ENCODE measurements around the gene TSHB.

The TSHB gene

DNA sequence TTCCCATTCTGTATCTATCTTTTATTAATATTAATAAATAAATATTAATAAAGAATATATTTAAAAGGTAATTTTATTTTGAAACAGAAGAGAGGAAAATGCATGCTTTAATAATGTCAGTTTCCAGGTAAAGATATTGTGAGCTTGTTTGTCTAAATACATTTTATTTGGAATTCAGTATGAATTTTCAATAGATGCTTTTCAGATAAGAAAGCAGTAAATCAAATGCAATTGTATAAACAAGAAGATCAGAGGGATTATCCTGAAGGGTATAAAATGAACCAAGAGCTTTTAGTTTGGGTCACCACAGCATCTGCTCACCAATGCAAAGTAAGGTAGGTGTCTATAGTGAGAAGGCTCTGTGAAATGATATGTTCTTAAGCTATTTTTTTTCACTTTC lies at the start of gene TSHB:
TSHB (plus strand) TSS at position 301 of the 400 bp plus-strand sequence. CDS start 3,537 bp downstream, outside the sequence.
- TF ChIP-seq, protein P1, sequence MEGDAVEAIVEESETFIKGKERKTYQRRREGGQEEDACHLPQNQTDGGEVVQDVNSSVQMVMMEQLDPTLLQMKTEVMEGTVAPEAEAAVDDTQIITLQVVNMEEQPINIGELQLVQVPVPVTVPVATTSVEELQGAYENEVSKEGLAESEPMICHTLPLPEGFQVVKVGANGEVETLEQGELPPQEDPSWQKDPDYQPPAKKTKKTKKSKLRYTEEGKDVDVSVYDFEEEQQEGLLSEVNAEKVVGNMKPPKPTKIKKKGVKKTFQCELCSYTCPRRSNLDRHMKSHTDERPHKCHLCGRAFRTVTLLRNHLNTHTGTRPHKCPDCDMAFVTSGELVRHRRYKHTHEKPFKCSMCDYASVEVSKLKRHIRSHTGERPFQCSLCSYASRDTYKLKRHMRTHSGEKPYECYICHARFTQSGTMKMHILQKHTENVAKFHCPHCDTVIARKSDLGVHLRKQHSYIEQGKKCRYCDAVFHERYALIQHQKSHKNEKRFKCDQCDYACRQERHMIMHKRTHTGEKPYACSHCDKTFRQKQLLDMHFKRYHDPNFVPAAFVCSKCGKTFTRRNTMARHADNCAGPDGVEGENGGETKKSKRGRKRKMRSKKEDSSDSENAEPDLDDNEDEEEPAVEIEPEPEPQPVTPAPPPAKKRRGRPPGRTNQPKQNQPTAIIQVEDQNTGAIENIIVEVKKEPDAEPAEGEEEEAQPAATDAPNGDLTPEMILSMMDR (IDR thresholded peaks at IDR 0.05; ENCODE audit: control insufficient read depth, insufficient read depth, low read depth, low read length, missing control alignments), result no peak
- H3K4me3 ChIP-seq (ENCODE audit: control insufficient read depth, low read depth, low read length), result no peak within 1 kb of the TSS
- no peak for DNase-seq (ENCODE audit: low read depth)

DNA sequence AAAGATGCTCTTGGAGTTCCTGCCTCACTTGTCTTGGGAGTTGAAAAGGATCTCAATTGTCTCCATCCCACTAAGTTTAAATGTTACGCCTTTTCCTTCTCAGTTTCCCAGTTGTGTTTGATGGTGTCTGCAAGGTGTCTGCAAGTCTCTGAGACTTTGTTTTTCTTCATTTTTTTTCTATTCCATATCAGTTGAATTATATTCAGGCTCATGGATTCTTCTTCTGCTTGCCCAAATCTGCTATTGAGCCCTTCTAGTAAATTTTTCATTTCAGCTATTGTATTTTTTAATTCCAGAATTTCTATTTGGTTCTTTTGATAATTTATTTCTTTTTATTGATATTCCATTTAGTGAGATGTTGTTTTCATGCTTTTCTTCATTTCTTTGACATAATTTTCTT lies 47.4 kb upstream of the TSHB start:
- TF ChIP-seq, protein P1 (IDR thresholded peaks at IDR 0.05; ENCODE audit: control insufficient read depth, insufficient read depth, low read depth, low read length, missing control alignments), result no peak

DNA sequence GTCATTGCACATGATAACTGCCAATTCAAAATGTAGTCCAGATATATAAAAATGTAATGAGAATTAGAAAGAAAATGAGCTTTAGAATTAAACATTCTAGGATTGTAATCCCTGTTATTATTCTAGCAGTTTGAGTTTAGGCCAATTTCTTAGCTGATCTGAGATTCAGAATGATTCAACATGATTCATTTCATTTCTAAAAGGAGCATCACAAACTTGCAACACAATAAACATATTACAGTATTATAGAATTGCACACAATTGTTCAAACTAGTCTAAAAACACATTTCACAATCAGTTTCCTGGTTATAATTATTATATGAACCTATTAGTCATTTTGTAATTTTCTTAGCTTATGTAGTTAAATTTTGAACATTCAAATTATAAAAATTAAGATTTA lies 43.3 kb upstream of the TSHB start:
- TF ChIP-seq, protein P1 (IDR thresholded peaks at IDR 0.05; ENCODE audit: control insufficient read depth, insufficient read depth, low read depth, low read length, missing control alignments), result no peak
- DNase-seq (ENCODE audit: low read depth), result peak; percentile 5
- no peak overlapping the region for H3K4me3 ChIP-seq (ENCODE audit: control insufficient read depth, low read depth, low read length)

More for the DNA sequence above, 47.4 kb upstream of the TSHB start:
- no peak overlapping the region for H3K4me3 ChIP-seq (ENCODE audit: control insufficient read depth, low read depth, low read length)
- no peak for DNase-seq (ENCODE audit: low read depth)

DNA sequence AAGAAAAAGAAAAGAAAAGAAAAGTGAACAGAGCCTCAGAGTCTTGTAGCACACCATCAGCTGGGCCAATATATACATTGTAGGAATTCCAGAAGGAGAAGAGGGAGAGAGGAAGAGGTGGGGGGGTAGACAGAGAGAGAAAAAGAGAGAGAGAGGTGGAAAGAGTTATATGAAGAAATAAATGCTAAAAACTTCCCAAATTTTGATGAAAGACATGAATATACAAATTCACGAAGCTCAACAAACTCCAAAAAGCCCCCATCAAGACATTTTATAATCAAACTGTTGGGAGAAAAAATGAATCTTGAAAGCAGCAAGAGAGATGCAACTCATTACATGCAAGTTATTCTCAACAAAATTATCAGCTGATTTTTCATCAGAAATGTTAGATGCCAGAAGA lies 41.5 kb upstream of the TSHB start:
- no peak for DNase-seq (ENCODE audit: low read depth)
- TF ChIP-seq, protein P1 (IDR thresholded peaks at IDR 0.05; ENCODE audit: control insufficient read depth, insufficient read depth, low read depth, low read length, missing control alignments), result no peak
- no peak overlapping the region for H3K4me3 ChIP-seq (ENCODE audit: control insufficient read depth, low read depth, low read length)

DNA sequence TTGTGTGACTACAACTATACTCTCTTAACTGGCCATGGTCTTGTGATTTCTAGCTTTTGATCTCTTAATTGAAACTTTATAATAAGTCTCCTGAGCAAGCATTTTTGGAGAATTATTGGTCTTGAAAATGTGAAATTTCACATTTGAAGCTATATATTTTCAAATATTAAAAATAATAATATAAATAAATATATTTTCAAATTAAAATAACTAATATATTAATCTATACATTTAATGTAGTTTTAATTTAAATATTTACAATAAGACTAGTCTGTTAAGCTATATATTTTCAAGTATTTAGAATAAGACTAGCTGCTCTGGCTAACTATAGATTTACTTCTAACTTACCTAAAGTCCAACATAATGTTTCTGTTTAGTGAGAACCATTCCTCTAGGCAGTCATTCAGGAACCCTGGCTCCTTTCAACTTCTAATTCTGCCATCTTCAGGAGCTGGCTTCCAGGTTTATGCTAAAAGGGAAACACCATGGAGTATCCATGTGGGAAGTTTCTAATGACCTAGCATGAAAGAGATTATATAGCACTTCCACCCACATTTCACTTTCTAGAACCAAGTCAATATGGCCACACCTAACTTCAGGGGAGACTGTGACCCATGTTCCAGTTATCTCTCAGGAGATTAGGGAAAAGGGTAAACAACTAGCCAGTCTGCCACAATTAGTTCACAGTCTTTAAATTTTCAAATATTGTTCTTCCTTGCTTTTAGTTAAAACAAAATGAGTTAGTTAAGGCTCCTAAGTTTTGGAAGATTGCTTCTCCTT lies 31.9 kb upstream of the TSHB start:
- DNase-seq (ENCODE audit: low read depth), result no peak
- TF ChIP-seq, protein P1 (IDR thresholded peaks at IDR 0.05; ENCODE audit: control insufficient read depth, insufficient read depth, low read depth, low read length, missing control alignments), result no peak
- no peak overlapping the region for H3K4me3 ChIP-seq (ENCODE audit: control insufficient read depth, low read depth, low read length)

DNA sequence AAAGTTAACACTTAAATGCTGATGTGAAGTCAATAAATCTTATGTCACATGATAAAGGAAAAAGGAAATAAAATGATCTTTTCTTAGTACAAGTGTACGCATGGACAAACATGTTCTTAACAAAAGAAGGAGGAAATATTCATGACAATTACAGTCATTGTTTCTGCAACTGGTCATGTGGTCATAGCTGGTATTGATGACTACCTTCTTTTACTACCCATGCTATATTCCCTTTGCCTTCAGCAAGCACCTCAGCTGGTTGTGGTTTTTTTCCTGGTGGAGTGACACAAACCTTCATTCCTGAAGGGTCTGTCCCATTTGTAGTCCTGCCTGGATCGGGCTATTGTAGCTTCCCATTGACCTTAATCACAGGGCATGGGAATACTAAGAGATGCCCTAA lies 23.4 kb upstream of the TSHB start:
- no peak overlapping the region for H3K4me3 ChIP-seq (ENCODE audit: control insufficient read depth, low read depth, low read length)
- TF ChIP-seq, protein P1 (IDR thresholded peaks at IDR 0.05; ENCODE audit: control insufficient read depth, insufficient read depth, low read depth, low read length, missing control alignments), result no peak
- no peak for DNase-seq (ENCODE audit: low read depth)
